Measurements from ENCODE around the gene BMPR2. TPM values are rescaled to one million over a fixed set of nuclear protein-coding genes. Genes with fewer than 3 reads are reported as not detected.
"Not testable (repeated sequence)": the region's sequence is repeated elsewhere in the genome, so short reads cannot be mapped to it uniquely, and the experiment has no call there.

BMPR2 gene
- total RNA-seq, 1 donor from 2014 or later = 45.9 TPM

DNA sequence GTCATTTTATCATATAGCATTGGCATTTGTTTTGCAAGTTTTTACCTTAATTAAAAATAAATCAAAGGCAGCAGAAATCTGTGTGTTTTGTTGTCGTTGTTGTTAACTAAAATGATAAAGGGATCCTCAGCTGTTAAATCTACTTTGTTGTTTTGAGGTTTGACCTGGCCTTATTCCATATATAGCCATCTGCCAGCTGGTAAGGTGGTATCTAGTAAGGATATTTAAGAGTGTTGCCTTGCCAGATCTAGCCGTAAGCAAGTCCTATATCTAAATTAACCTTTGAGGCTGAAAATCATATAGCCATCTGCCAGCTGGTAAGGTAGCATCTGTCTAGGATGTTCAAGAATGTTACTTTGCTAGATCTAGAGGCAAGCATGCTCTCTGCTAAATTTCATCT, 56.6 kb downstream of the BMPR2 start:
- DNase-seq (no peak), ATAC-seq (ENCODE audit: poor library complexity) (no peak)
- intact Hi-C loops (cut with DNase I) = loop anchor here (10.0 kb wide), 1 partner anchor 48 kb away; no protein-coding TSS in a partner anchor

DNA sequence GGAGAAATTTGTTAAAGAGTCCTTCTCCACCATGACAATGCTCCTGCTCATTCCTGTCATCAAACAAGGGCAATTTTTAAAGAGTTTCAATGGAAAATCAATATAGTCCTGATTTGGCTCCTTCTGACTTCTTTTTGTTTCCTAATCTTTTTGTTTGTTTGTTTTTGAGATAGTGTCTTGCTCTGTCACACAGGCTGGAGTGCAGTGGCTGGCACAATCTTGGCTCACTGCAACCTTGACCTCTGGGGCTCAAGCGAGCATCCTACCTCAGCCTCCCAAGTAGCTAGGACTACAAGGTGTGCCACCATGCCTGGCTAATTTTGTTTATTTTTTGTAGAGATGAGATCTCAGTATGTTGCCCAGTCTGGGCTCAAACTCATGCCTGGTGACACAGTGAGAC, 58.3 kb downstream of the BMPR2 start:
- intact Hi-C loops (cut with DNase I) = loop anchor here (10.0 kb wide), 1 partner anchor 50 kb away; no protein-coding TSS in a partner anchor
- ATAC-seq (ENCODE audit: poor library complexity) (no peak), DNase-seq (no peak)

DNA sequence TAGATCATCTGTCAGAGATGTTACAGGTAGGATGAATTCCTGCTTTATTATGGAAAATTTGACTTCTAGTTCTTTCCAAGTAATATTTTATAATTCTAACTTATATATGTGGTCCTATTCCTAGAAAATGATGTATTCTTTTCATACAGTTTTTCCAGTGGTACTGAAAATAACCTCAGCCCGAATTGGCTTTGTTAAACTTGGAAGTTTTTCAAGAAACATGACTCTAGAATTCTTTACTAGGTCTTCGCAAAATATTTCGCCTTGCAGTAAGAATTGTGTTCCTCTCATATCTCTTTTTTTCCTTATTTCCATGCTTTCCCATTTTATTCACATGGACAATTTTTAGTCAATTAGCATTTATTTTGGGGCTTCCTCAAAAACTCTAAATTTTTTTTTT, 60.5 kb downstream of the BMPR2 start:
- intact Hi-C loops (cut with DNase I) = loop anchor here (10.0 kb wide), 1 partner anchor 52 kb away; no protein-coding TSS in a partner anchor
- DNase-seq (no peak), ATAC-seq (ENCODE audit: poor library complexity) (peak; percentile 34)

DNA sequence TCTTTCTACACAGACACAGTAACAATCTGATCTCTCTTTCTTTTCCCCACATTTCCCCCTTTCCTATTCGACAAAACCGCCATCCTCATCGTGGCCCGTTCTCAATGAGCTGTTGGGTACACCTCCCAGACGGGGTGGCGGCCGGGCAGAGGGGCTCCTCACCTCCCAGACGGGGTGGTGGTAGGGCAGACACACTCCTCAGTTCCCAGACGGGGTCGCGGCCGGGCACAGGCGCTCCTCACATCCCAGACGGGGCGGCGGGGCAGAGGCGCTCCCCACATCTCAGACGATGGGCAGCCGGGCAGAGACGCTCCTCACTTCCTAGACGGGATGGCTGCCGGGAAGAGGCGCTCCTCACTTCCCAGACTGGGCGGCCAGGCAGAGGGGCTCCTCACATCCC, 64.0 kb downstream of the BMPR2 start:
- DNase-seq; ATAC-seq (ENCODE audit: poor library complexity); intact Hi-C loops (cut with DNase I): not testable (repeated sequence)

DNA sequence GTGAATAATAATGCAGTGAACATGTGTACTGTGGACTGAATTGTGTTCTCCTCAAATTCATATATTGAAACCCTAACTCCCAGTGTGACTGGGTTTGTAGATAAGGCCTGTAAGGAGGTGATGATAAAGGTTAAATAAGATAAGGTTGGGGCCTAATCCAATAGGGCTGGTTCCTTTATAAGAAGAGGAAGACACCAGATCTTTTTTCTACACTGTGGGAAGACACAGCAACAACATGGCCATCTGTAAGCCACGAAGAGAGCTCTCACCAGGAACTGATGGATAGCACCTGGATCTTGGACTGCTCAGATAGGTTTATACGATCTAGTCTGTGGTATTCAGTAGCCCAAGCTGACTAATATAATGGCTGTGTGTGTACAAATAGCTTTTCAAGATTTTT, 66.8 kb downstream of the BMPR2 start:
- no peak for DNase-seq
- intact Hi-C loops (cut with DNase I) = no loop called here
- ATAC-seq (ENCODE audit: poor library complexity) = no peak

DNA sequence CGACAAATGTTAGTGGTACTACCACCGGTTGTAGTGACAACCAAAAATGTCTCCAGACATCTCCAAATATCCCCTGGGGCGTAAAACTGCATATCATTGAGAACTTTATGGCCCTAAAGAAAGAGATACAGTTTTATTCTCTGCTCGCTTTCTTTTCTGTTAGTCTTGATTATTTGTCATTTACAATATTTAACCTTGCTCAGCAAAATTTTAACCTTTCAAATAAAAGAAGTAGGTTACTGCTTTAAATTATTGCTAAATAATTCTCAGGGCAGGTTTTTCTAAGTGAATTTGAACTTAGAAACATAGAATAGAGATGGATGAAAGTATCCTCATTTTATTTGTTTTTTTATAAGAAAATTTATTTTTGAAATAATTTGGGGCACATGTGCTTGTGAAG, 67.9 kb downstream of the BMPR2 start:
- ATAC-seq (ENCODE audit: poor library complexity) (no peak), DNase-seq (no peak)
- intact Hi-C loops (cut with DNase I) = no loop called here

DNA sequence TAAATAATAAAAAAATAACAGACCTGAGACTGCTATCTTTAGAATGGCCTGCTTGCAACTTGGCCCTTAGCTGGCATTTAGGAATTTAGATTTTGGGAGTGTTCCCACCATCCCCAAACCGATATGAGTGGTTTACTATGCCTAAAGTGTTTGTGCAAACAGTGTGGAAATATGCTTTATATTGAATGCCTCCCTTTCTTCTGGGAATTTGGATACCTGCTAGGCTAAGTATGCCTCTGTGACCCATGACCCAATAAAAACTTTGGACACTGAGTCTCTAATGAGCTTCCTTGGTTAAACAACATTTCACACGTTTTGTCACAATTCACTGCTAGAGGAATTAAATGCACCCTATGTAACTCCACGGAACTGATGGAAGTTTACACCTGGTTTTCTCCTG, 73.2 kb downstream of the BMPR2 start:
- DNase-seq = no peak
- ATAC-seq (ENCODE audit: poor library complexity) = peak; percentile 40
- intact Hi-C loops (cut with DNase I) = no loop called here

DNA sequence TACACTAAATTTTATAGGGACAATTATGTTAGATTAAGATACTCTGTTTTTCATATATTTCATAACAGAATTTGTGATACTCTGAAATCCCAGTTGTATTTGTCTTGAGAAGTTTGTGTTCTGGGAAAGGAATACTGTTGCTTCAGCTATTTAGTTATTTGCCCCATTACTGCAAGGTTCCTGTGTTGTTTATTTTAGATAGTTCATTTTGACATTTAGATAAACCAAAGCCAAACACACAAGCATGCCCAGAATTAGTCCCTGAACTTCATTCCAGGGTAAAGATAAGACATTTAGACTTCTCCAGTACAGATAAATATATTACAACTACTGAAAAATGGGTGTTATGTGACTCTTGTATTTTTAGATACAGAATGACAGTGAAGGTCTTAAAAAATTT, 74.7 kb downstream of the BMPR2 start:
- DNase-seq = no peak
- intact Hi-C loops (cut with DNase I) = no loop called here
- peak; percentile 75 for ATAC-seq (ENCODE audit: poor library complexity)

DNA sequence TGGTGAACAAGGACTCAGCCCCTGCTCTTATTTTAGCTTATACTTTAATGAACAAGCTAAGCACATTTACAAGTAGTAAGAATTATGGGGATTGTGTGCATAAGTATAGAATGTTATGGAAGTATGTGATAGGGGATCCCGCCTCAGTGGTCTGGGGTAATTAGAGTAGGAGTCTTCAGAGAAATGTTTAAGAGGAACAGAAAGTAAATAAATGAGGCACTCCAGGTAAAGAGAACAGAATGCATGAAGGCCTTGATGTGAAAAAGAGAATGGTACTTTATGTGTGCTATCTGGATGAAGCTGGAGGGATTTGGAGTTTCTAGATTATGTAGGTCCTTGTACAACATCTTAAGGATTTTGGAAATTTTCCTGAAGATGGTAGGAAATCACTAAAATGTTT, 76.6 kb downstream of the BMPR2 start:
- ATAC-seq (ENCODE audit: poor library complexity) (no peak), DNase-seq (no peak)
- intact Hi-C loops (cut with DNase I) = no loop called here

DNA sequence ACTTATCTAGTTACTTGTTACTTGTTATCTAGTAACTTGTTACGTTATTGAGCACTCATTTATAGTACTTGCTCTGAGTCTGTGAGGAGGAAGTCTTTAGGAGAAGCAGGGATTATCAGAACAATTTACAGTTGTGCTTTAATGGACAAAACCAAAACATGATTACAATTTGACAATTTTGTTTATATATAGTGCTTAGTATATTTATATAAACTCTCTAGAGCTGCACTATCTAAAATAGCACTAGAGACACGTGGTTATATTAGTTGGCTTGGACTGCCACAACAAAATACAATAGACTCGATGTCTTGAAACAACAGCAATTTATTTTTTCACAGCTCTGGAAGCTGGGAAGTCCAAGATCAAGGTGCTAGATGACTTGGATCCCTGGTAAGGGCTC, 78.4 kb downstream of the BMPR2 start:
- DNase-seq (no peak), ATAC-seq (ENCODE audit: poor library complexity) (no peak)
- intact Hi-C loops (cut with DNase I) = no loop called here

DNA sequence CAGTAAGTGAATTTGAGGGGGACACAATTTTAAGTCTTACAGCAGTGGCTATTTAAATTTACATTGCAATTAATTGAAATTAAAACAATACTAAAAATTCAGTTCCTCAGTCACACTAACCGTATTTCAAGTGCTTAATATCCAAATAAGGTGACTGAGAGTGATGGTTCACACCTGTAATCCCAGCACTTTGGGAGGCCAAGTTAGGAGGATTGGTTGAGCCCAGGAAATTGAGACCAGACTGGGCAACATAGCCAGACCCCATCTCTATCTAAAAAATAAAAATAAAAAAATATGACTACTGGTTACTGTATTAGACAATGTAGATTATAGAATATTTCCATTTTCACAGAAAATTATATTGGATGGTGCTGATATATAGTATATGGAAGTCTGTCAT, 79.0 kb downstream of the BMPR2 start:
- intact Hi-C loops (cut with DNase I) = no loop called here
- DNase-seq (no peak), ATAC-seq (ENCODE audit: poor library complexity) (no peak)

DNA sequence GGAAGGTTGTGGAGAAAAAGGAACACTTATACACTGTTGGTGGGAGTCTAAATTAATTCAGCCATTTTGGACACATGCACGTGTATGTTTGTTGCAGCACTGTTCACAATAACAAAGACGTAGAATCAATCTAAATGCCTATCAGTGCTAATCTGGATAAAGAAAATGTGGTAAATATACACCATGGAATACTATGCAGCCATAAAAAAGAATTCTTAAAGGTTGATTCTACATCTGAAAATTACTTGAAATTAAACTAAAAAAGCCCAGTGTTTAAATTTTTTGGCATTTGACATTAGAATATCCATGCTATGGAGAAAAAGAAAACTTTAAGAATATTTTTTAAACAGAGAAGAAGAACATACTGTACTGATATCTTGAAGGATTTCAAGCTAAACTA, 84.0 kb downstream of the BMPR2 start:
- no peak for DNase-seq
- intact Hi-C loops (cut with DNase I) = no loop called here
- ATAC-seq (ENCODE audit: poor library complexity) = no peak

DNA sequence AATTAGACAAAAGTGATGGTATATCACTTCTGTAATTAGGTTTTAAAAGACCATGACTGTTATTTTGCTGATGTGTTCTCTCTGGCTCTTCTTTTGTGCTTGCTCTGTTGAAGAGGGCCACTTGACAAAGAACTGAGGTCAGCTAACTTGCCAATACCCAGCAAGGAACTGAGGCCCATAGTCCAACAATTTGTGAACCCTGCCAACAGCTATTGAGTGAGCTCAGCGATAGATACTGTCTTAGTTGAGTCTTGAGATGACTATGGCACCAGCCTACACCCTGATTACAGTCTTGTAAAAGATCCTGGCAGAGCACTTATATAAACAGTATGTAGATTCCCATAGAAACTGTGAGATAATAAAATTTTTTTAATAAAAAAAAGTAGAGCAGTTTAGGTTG, 103.0 kb downstream of the BMPR2 start:
- DNase-seq (no peak), ATAC-seq (ENCODE audit: poor library complexity) (peak; percentile 79)
- intact Hi-C loops (cut with DNase I) = no loop called here

DNA sequence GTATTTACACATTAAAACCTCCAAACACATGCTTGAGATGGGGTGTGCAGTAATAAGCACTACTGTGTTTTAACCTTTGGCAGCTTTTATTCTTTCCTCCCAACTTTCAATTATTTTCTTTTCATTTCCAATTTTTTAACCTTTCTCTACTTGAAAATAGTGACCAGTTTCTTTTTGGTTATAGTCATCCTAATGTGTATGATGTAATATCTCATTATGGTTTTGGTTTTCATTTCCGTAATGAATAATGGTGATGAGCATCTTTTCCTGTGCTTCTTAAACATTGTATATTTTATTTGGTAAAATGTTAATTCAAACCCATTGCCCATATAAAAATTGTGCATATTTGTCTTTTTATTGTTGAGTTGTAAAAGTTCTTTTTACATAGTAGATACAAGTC, 103.5 kb downstream of the BMPR2 start:
- no peak for ATAC-seq (ENCODE audit: poor library complexity)
- intact Hi-C loops (cut with DNase I) = no loop called here
- no peak for DNase-seq

DNA sequence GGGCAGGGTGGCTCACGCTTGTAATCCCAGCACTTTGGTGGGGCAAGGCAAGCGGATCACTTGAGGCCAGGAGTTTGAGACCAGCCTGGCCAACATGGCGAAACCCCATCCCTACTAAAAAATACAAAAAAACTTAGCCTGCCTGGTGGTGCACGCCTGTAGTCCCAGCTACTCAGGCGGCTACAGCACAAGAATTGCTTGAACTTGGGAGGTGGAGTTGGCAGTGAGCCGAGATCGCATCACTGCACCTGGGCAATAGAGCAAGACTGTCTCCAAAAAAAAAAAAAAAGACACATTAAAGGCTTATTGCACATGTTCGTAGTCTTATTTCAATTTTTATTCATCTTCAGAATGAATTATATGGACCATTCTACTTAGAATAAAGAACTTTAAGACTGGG, 110.2 kb downstream of the BMPR2 start:
- no peak for ATAC-seq (ENCODE audit: poor library complexity)
- no peak for DNase-seq
- intact Hi-C loops (cut with DNase I) = no loop called here

DNA sequence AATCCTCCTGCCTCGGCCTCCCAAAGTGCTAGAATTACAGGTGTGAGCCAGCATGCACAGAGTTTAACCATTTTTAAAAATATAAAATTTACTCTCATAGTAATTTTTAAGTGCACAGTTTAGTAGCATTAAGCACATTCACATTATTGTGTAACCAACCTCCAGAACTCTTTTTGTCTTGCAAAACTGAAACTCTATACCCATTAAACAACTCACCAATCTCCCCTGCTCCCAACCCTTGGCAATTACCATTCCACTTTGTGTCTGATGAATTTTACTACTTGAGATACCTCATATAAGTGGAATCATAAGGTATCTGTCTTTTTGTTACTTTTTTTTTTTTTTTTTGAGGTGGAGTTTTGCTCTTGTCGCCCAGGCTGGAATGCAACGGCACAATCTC, 112.5 kb downstream of the BMPR2 start:
- ATAC-seq (ENCODE audit: poor library complexity) = no peak
- no peak for DNase-seq
- intact Hi-C loops (cut with DNase I) = no loop called here

DNA sequence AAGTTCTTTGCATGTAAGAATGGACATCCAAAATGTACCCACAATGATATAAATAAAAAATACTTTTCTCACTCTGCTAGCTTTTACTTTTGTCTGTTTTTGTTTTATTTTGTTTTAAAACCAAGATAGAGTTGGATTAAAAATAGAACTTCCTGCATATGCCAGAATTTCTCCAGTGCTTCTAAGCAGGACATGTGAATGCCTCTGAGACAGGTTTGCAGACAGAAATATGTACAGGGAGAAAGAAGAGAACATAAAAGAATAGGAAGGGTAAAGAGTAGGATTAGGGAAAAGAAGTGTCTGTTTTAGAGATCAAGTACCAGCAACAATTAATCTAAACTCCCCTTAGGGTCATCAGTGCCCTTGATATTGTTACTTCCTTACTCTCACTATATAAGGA, 114.4 kb downstream of the BMPR2 start:
- intact Hi-C loops (cut with DNase I) = loop anchor here (10.0 kb wide), 1 partner anchor 116 kb away; the partner anchor contains the start of gene BMPR2
- ATAC-seq (ENCODE audit: poor library complexity) = peak; percentile 62
- DNase-seq = no peak

DNA sequence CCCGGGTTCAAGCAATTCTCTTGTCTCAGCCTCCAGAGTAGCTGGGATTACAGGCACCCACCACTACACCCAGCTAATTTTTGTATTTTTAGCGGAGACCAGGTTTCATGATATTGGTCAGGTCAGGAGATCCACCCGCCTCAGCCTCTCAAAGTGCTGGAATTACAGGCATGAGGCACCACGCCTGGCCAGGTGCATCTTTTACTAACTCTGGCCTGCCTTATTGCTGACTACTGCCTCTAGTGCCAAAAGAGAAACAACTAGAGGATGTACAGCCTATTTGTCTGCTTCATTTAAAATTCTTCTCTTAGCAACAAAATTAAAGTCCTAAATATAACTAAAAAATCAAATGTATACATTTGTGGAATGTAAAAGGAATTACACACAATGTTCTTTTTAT, 115.4 kb downstream of the BMPR2 start:
- DNase-seq = no peak
- intact Hi-C loops (cut with DNase I) = loop anchor here (10.0 kb wide), 1 partner anchor 117 kb away; the partner anchor contains the start of gene BMPR2
- ATAC-seq (ENCODE audit: poor library complexity) = no peak

DNA sequence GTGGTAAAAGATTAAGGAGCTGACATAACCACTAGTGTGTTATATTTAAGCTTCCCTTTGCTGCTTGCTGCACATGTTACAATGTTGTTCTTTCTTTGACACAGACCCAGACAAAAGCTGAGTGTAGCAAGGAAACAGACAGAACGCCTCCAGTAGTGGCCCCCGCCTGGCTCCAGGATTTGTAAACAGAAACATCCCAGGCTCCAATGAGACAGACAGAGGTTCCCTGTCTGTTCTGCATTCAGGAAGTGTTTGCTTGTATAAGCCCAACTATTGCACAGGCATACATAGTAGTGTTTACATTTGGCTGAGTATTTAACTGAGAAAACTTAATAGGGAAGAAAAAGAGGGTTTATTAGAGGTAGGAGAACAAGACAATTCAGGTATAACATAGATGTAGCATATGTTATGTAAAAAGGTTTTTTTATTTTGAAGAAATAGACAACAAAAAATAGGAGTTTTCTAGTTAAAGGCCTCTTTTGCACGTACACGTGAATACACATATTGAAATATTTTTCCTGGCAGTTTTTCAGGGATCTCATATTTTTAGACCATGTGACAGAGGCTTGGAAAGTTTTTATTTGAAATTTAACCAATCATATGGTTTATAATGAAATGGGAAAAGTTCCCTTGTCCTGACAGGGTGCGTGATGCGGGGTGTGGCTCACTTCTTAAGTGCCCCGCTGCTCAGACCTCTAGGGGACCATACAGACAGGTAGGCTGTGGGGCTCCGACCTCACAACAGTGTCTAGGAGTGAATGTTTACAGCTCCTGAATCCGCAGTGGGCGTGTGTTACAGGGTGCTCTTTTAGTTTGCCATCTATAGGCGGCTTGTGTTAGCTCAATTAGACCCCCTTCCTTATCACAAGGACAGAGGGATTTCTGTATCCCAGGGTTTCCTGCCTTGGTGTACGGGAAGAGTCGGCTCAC, 118.4 kb downstream of the BMPR2 start:
- DNase-seq (no peak), ATAC-seq (ENCODE audit: poor library complexity) (peak; percentile 61)
- intact Hi-C loops (cut with DNase I) = loop anchor here (10.0 kb wide), 1 partner anchor 120 kb away; the partner anchor contains the start of gene BMPR2

DNA sequence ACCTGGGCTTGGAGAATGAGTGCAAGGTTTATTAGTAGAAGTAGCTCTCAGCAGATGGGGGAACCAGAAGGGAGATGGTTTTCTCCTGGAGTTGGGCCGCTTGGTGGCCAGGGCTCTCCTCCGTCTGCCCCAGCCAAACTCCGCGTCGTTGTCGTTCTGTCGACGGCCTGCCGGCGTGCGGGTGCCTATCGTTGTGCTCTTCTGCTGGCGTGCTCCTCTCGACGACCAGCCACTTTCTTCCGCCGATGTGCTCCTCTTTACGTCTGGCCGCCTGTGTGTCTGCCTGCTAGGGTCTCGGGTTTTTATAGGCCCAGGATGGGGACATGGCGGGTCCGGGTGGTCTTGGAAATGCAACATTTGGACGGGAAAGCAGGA, 119.1 kb downstream of the BMPR2 start:
- DNase-seq = no peak
- intact Hi-C loops (cut with DNase I) = loop anchor here (10.0 kb wide), 1 partner anchor 120 kb away; the partner anchor contains the start of gene BMPR2
- no peak for ATAC-seq (ENCODE audit: poor library complexity)

All from Right ventricle myocardium superior (tissue), 1 donor.